PC-3 (cell line): ENCODE data around the gene TMEM164.

Source experiments
- EZH2 ChIP-seq: fragments of 300-600 bp; sonication (generic); IDR thresholded peaks from one replicate; pipeline ENCODE4 v1.6.1; 2017; ENCODE audit warnings: antibody characterized with exemption, mild to moderate bottlenecking, low read length; ENCODE audit not compliant: unreplicated experiment
- EZH2phosphoT487 ChIP-seq: fragments of 300-600 bp; sonication (generic); IDR thresholded peaks from 2 replicates; pipeline ENCODE4 v1.6.1; 2018; ENCODE audit warnings: mild to moderate bottlenecking, antibody characterized with exemption, low read length, borderline replicate concordance
- TF ChIP-seq, protein P1 (sequence below): fragments of 300-600 bp; sonication (generic); conservative IDR thresholded peaks from 2 replicates; pipeline ENCODE4 v1.5.1; 2017; ENCODE audit warnings: antibody characterized with exemption, low read depth, mild to moderate bottlenecking, low read length

DNA sequence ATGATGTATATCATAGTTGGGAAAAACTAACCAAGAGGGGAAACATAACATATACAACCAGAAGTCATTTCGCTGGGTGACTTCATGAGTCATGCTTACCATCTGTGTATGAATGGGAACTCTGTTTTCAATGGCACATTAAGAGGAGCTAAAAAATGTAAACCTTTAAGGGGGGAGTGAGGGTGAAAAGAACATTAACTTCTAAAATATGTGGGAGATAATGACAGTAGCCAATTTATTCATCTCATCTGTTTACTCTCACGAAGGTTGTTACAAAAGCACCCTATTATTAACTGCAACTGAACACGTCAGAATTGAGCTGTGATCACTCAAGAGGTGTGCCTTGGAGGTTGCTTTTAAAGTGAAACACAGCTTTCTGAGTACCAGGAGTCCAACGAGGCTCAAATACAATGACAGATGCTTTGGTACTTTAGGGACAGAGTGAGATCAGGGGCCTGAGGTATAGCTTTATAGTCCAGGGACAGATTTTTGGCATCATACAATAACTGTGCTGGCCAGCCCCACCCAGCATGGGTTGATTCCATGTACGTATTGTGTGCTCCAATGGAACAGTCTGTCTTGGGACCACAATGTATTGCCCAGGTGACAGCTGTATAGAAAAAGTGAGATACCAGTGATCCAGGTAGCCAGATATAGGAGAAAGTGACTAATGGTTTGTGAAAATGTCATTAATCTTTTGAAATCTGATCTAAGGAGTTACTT is 207.7 kb downstream of the TMEM164 start:
- TF ChIP-seq, protein P1, sequence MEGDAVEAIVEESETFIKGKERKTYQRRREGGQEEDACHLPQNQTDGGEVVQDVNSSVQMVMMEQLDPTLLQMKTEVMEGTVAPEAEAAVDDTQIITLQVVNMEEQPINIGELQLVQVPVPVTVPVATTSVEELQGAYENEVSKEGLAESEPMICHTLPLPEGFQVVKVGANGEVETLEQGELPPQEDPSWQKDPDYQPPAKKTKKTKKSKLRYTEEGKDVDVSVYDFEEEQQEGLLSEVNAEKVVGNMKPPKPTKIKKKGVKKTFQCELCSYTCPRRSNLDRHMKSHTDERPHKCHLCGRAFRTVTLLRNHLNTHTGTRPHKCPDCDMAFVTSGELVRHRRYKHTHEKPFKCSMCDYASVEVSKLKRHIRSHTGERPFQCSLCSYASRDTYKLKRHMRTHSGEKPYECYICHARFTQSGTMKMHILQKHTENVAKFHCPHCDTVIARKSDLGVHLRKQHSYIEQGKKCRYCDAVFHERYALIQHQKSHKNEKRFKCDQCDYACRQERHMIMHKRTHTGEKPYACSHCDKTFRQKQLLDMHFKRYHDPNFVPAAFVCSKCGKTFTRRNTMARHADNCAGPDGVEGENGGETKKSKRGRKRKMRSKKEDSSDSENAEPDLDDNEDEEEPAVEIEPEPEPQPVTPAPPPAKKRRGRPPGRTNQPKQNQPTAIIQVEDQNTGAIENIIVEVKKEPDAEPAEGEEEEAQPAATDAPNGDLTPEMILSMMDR: no peak
- TF ChIP-seq EZH2 (no peak), EZH2phosphoT487 (no peak)
